H9 (cell line): ENCODE data around the gene FTO. TPM values are rescaled to one million over a fixed set of nuclear protein-coding genes. Genes with fewer than 3 reads are reported as not detected.

Source experiments
- DNase-seq: peaks from one replicate; pipeline ENCODE4 v3.0.0-alpha.2; 2017
- H2AFZ ChIP-seq: one replicate; pipeline ENCODE4 v1.6.1; 2013; ENCODE audit warnings: mild to moderate bottlenecking, low read length, control low read depth, moderate library complexity
- H2AK5ac ChIP-seq: 2 replicates; pipeline ENCODE4 v1.6.1; 2013; ENCODE audit warnings: low read length, control low read depth, mixed read lengths; ENCODE audit not compliant: insufficient read length
- H2BK120ac ChIP-seq: one replicate; pipeline ENCODE4 v1.6.1; 2013; ENCODE audit warnings: low read depth, mild to moderate bottlenecking, low read length, control low read depth, inconsistent platforms; ENCODE audit not compliant: poor library complexity, severe bottlenecking
- H2BK12ac ChIP-seq: 2 replicates; pipeline ENCODE4 v1.6.1; 2013; ENCODE audit warnings: low read length, control low read depth, mixed read lengths, low read depth; ENCODE audit not compliant: insufficient read length
- H2BK15ac ChIP-seq: 2 replicates; pipeline ENCODE4 v1.6.1; 2013; ENCODE audit warnings: low read depth, low read length, control low read depth
- H2BK20ac ChIP-seq: one replicate; pipeline ENCODE4 v1.6.1; 2013; ENCODE audit warnings: low read depth, mild to moderate bottlenecking, low read length, control low read depth, inconsistent platforms; ENCODE audit not compliant: poor library complexity, severe bottlenecking
- H2BK5ac ChIP-seq: 2 replicates; pipeline ENCODE4 v1.6.1; 2013; ENCODE audit warnings: low read length, control low read depth, mixed read lengths; ENCODE audit not compliant: insufficient read length
- H3K14ac ChIP-seq: 2 replicates; pipeline ENCODE4 v1.6.1; 2013; ENCODE audit warnings: low read length, control low read depth; ENCODE audit not compliant: insufficient read depth
- H3K18ac ChIP-seq: 2 replicates; pipeline ENCODE4 v1.6.1; 2013; ENCODE audit warnings: low read depth, mild to moderate bottlenecking, mixed read lengths, low read length, control low read depth; ENCODE audit not compliant: insufficient read length
- H3K23ac ChIP-seq: 2 replicates; pipeline ENCODE4 v1.6.1; 2013; ENCODE audit warnings: low read length, control low read depth, mixed read lengths, low read depth; ENCODE audit not compliant: insufficient read length
- H3K23me2 ChIP-seq: 2 replicates; pipeline ENCODE4 v1.6.1; 2013; ENCODE audit warnings: low read depth, mild to moderate bottlenecking, mixed read lengths, low read length, control low read depth; ENCODE audit not compliant: insufficient read length, poor library complexity, severe bottlenecking
- H3K27ac ChIP-seq: 2 replicates; pipeline ENCODE4 v1.5.1; 2013; ENCODE audit warnings: low read length, control low read depth, mixed read lengths, low read depth; ENCODE audit not compliant: insufficient read length
- H3K27me3 ChIP-seq: 2 replicates; pipeline ENCODE4 v1.6.1; 2013; ENCODE audit warnings: low read length, control low read depth, inconsistent platforms; ENCODE audit not compliant: insufficient read depth
- H3K4ac ChIP-seq: 2 replicates; pipeline ENCODE4 v1.6.1; 2013; ENCODE audit warnings: low read depth, mild to moderate bottlenecking, control low read depth, inconsistent platforms, low read length, moderate library complexity
- H3K4me1 ChIP-seq: 2 replicates; pipeline ENCODE4 v1.6.1; 2013; ENCODE audit warnings: low read length, control low read depth, inconsistent platforms; ENCODE audit not compliant: insufficient read depth
- H3K4me2 ChIP-seq: 2 replicates; pipeline ENCODE4 v1.6.1; 2013; ENCODE audit warnings: low read length, control low read depth, mixed read lengths; ENCODE audit not compliant: insufficient read length, insufficient read depth
- H3K56ac ChIP-seq: 2 replicates; pipeline ENCODE4 v1.6.1; 2013; ENCODE audit warnings: low read depth, mild to moderate bottlenecking, mixed read lengths, low read length, control low read depth; ENCODE audit not compliant: insufficient read length
- H3K79me1 ChIP-seq: 2 replicates; pipeline ENCODE4 v1.6.1; 2013; ENCODE audit warnings: low read depth, mild to moderate bottlenecking, moderate library complexity, low read length, control low read depth, inconsistent platforms; ENCODE audit not compliant: insufficient read depth, poor library complexity, severe bottlenecking
- H3K79me2 ChIP-seq: 2 replicates; pipeline ENCODE4 v1.6.1; 2013; ENCODE audit warnings: low read length, control low read depth, inconsistent platforms; ENCODE audit not compliant: insufficient read depth
- H3K9ac ChIP-seq: 2 replicates; pipeline ENCODE4 v1.6.1; 2013; ENCODE audit warnings: low read length, control low read depth, mixed read lengths; ENCODE audit not compliant: insufficient read length; ENCODE audit errors: extremely low read depth
- H3K9me3 ChIP-seq: one replicate; pipeline ENCODE4 v1.6.1; 2013; ENCODE audit warnings: low read depth, low read length, inconsistent platforms; ENCODE audit not compliant: control insufficient read depth
- H3T11ph ChIP-seq: one replicate; pipeline ENCODE4 v1.6.1; 2013; ENCODE audit warnings: mild to moderate bottlenecking, low read length, control low read depth, inconsistent platforms
- H4K20me1 ChIP-seq: one replicate; pipeline ENCODE4 v1.6.1; 2013; ENCODE audit not compliant: control insufficient read depth, insufficient read length, insufficient read depth
- H4K5ac ChIP-seq: 2 replicates; pipeline ENCODE4 v1.6.1; 2013; ENCODE audit warnings: low read depth, mild to moderate bottlenecking, mixed read lengths, low read length, control low read depth; ENCODE audit not compliant: insufficient read length
- H4K8ac ChIP-seq: replicated peaks from 2 replicates; pipeline ENCODE4 v1.6.1; 2013; ENCODE audit warnings: low read length, control low read depth, mixed read lengths, low read depth; ENCODE audit not compliant: insufficient read length
- H4K91ac ChIP-seq: 2 replicates; pipeline ENCODE4 v1.6.1; 2013; ENCODE audit warnings: low read depth, mild to moderate bottlenecking, moderate library complexity, mixed read lengths, low read length, control low read depth; ENCODE audit not compliant: insufficient read length
- H3K27ac Mint-ChIP-seq, 3 experiments: 2 replicates in 2 of 3; 3 replicates in 1 of 3; pipeline ENCODE4 v1.8.0; 2020 to 2021; ENCODE audit warnings: mixed read lengths in 3 of 3, mild to moderate bottlenecking in 1 of 3, moderate library complexity in 1 of 3
- H3K27me3 Mint-ChIP-seq: 2 replicates; pipeline ENCODE4 v1.8.0; 2021; ENCODE audit warnings: low read depth, mild to moderate bottlenecking, moderate library complexity, mixed read lengths
- H3K36me3 Mint-ChIP-seq, 3 experiments: 2 replicates in 2 of 3; 3 replicates in 1 of 3; pipeline ENCODE4 v1.8.0; 2020 to 2021; ENCODE audit warnings: low read depth in 3 of 3, mixed read lengths in 3 of 3; ENCODE audit not compliant: insufficient read depth in 1 of 3
- H3K4me1 Mint-ChIP-seq, 2 experiments: 2 replicates each; pipeline ENCODE4 v1.8.0; 2020; ENCODE audit warnings: mixed read lengths in 2 of 2
- H3K4me3 Mint-ChIP-seq, 2 experiments: 2 replicates in 1 of 2; 3 replicates in 1 of 2; pipeline ENCODE4 v1.8.0; 2020 to 2021; ENCODE audit warnings: mild to moderate bottlenecking in 2 of 2, mixed read lengths in 2 of 2, moderate library complexity in 1 of 2
- H3K9me3 Mint-ChIP-seq, 2 experiments: 2 replicates in 1 of 2; 3 replicates in 1 of 2; pipeline ENCODE4 v1.8.0; 2020; ENCODE audit warnings: mild to moderate bottlenecking in 2 of 2, mixed read lengths in 2 of 2, moderate library complexity in 1 of 2
- CTCF ChIP-seq: fragments of 200-600 bp; sonication (generic); conservative IDR thresholded peaks from 3 replicates; pipeline ENCODE4 v1.8.0; 2021; ENCODE audit warnings: antibody characterized with exemption, mild to moderate bottlenecking
- WGBS: extraction: QIAGEN DNeasy Blood & Tissue Kit; methylation state at CpG from one replicate; pipeline ENCODE4 v1.1.7; 2013; ENCODE audit warnings: missing lambda C conversion rate, low lambda C conversion rate, mixed read lengths; ENCODE audit not compliant: insufficient read length; ENCODE audit errors: extremely low coverage; 5-methylcytosine and 5-hydroxymethylcytosine counted together
- total RNA-seq: library from RNA; stranded (reverse); gene quantifications from 2 replicates; pipeline ENCODE4 v1.2.1, GENCODE V29; 2021

The FTO gene
- total RNA-seq, 1 experiment from 2014 or later: 67.9 TPM

GRCh38 chr16:53971616-53972015 lies 267.7 kb downstream of the FTO start:
- Histone ChIP-seq H2AFZ (no peak overlapping the region), H2BK15ac (no peak overlapping the region), H4K8ac (no peak overlapping the region), H2BK120ac (no peak overlapping the region), H3K56ac (no peak overlapping the region), H3K23me2 (no peaks in the 10 kb centered on the region), H3K23ac (no peak overlapping the region), H4K91ac (no peak overlapping the region), H3K4me1 (peaks cover 5% of the 10 kb centered on the region; the same call in 1 of the 2 replicates), H4K5ac (no peak overlapping the region), H3K4ac (no peak overlapping the region), H3K79me1 (no peaks in the 10 kb centered on the region), H3K18ac (no peak overlapping the region), H3K79me2 (no peaks in the 10 kb centered on the region), H3K14ac (no peak overlapping the region), H2BK20ac (no peak overlapping the region), H3K9me3 (no peaks in the 10 kb centered on the region), H3K4me2 (no peak overlapping the region), H3K9ac (no peak overlapping the region), H2BK5ac (no peak overlapping the region), H2BK12ac (no peak overlapping the region), H3K27ac (no peak overlapping the region), H2AK5ac (no peak overlapping the region), H3K27me3 (no peaks in the 10 kb centered on the region), H3T11ph (no peak overlapping the region), H4K20me1 (no peaks in the 10 kb centered on the region)
- H3K27ac Mint-ChIP-seq: no peak overlapping the region
- WGBS: no CpG with 5 or more reads among the region's 5 CpGs
- H3K27me3 Mint-ChIP-seq: no peaks in the 10 kb centered on the region
- no peak overlapping the region for H3K4me3 Mint-ChIP-seq
- no peaks in the 10 kb centered on the region for H3K9me3 Mint-ChIP-seq
- no peak for DNase-seq
- H3K36me3 Mint-ChIP-seq: no peaks in the 10 kb centered on the region
- no peak for TF ChIP-seq CTCF
- H3K4me1 Mint-ChIP-seq: peaks cover 15 to 16% of the 10 kb centered on the region in 2 experiments
